GM03348 (cell line): ENCODE results near the gene OR4K2.
A peak's percentile ranks its signal among the peaks of the same experiment; 100 is the strongest.
"Not testable (repeated sequence)": the region's sequence is repeated elsewhere in the genome, so short reads cannot be mapped to it uniquely, and the experiment has no call there.

Experiments used
- DNase-seq: peaks from one replicate; pipeline ENCODE4 v3.0.0; 2012; ENCODE audit warnings: low spot score

OR4K2 gene

GRCh38 chr14:19874842-19875241 lies at the start of gene OR4K2:
Gene OR4K2 (plus strand): TSS chr14:19875142. CDS start chr14:19876268, 1,126 bp downstream.
- no peak for DNase-seq

GRCh38 chr14:19827626-19828244 lies 47.2 kb upstream of the OR4K2 start:
- DNase-seq: not testable (repeated sequence)

GRCh38 chr14:19828314-19828713 lies 46.6 kb upstream of the OR4K2 start:
- no peak for DNase-seq

GRCh38 chr14:19834203-19834848 lies 40.6 kb upstream of the OR4K2 start:
- DNase-seq: not testable (repeated sequence)

GRCh38 chr14:19838433-19838832 lies 36.5 kb upstream of the OR4K2 start:
- no peak for DNase-seq

GRCh38 chr14:19851365-19851764 lies 23.6 kb upstream of the OR4K2 start:
- DNase-seq: no peak

GRCh38 chr14:19866061-19866669 lies 8.8 kb upstream of the OR4K2 start:
- not testable (repeated sequence) for DNase-seq

GRCh38 chr14:19873178-19873577 lies 1.8 kb upstream of the OR4K2 start:
- no peak for DNase-seq

GRCh38 chr14:19878029-19878642 lies 3.2 kb downstream of the OR4K2 start:
- DNase-seq: no peak

GRCh38 chr14:19895282-19895681 lies 20.3 kb downstream of the OR4K2 start:
- DNase-seq: peak; percentile 5

- no peak for DNase-seq
Measured at GRCh38 chr14:19900999-19901398, 26.1 kb downstream of the OR4K2 start.

- DNase-seq: no peak
Measured at GRCh38 chr14:19902409-19902808, 27.5 kb downstream of the OR4K2 start.

- no peak for DNase-seq
Measured at GRCh38 chr14:19906665-19907064, 31.7 kb downstream of the OR4K2 start.

- DNase-seq: no peak
Measured at GRCh38 chr14:19911114-19911513, 36.2 kb downstream of the OR4K2 start.

GRCh38 chr14:19917243-19917642 lies 42.3 kb downstream of the OR4K2 start:
- no peak for DNase-seq

- DNase-seq: no peak
Measured at GRCh38 chr14:19917955-19918518, 43.1 kb downstream of the OR4K2 start.

GRCh38 chr14:19918553-19919264 lies 43.8 kb downstream of the OR4K2 start:
- DNase-seq: no peak

- DNase-seq: no peak
Measured at GRCh38 chr14:19920021-19920657, 45.2 kb downstream of the OR4K2 start, which contains the start of gene OR4K5. Gene OR4K5 (plus strand): TSS chr14:19920607. CDS start chr14:19920607, 0 bp downstream.

GRCh38 chr14:19930617-19931016 lies 55.7 kb downstream of the OR4K2 start, which contains the start of gene OR4K1:
Gene OR4K1 (plus strand): TSS chr14:19930917. CDS start chr14:19935667, 4,750 bp downstream.
- no peak for DNase-seq
